Hindlimb muscle (tissue), 1 donor: ENCODE measurements around the gene TSHZ2. TPM values are rescaled to one million over a fixed set of nuclear protein-coding genes. Genes with fewer than 3 reads are reported as not detected.
"Not testable (repeated sequence)": the region's sequence is repeated elsewhere in the genome, so short reads cannot be mapped to it uniquely, and the experiment has no call there.

Source experiments
- DNase-seq: peaks from one replicate; pipeline ENCODE4 v3.0.0-alpha.2; 2013
- polyA plus RNA-seq: library from polyadenylated mRNA; unstranded; fragments of 120-200 nt; gene quantifications from one replicate; pipeline ENCODE4 v1.2.1, GENCODE V29; 2013; ENCODE audit not compliant: insufficient read length

Gene TSHZ2
- polyA plus RNA-seq, 1 donor = 8.3 TPM

DNA sequence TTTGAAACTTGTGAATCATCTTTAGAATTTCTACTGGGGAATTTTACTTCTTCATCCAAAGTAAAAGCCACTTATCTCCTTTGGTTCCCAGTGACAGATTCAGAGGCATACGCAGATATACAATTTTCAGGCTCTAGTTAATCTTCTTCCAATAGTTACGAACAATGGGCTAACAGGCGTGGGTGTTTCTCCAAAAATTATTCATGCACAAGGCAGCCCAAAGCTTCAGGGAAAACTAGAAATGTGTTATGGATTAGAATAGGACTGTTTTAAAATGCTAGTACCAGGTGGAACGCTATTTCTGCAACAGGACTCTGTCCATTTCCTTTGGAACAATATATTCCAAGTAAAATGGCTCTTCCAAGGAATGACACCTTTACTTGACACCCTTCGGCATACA, 519.3 kb downstream of the TSHZ2 start:
- no peak for DNase-seq

DNA sequence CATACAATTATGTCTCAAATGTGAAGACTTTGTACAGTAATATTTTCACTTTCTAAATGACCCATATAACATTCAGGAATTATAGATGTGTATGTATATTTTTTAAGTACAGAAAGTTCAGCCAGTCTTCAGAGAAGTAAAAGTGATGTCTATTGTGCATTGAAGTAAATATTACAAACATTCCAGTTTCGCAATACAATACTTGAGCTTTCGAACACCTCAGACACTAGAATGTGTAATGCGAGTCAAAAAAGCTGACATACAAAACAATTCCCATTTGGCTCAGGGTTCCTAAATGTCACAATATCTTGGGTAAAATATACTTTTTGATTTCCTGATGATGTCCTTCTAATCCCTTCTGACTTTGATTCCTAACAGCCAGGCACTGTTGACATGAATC, 520.1 kb downstream of the TSHZ2 start:
- no peak for DNase-seq

DNA sequence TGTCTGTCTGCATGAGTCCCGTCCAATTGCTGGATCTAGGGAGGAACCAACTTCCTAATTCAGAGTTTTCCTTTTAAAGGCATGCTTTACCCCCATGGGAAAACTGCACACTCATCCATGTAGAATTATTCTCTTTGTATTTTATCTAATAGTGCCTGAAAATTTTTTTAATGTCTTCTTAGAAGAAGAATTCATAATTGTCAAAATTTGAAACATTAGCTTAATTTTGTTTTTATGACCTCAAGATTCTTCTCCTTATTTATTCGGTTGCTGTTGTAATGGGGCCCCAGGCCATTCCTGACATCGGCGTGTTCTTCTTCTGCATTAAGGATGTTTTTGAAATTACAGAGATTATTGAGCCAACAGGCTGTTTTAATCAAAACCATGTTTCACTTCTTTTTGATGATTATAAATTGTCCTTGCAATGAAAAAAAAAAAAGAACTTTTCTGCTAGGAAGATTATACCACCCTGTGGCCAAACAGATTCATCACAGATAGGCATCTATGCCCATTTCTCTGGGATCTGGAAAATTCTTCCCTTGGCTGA, 521.2 kb downstream of the TSHZ2 start:
- no peak for DNase-seq

DNA sequence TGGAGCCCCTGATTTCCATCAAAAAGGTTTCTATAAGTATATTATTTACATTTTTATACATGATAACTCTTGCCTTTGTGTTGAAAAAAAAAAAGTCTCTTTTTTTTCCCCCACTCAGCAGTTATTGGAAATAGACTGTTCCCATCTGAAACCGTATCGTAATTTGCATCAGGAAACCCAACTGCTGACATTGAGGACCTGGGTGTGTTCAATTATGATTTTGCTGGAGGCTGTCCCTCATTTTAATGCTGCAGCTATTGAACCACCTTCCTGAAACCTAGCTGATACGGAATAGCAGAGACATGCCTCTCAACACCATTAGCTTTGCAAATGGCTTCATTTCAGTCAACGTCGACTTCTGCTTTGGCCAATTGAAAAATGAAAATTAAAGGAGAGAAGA, 522.6 kb downstream of the TSHZ2 start:
- DNase-seq = no peak

DNA sequence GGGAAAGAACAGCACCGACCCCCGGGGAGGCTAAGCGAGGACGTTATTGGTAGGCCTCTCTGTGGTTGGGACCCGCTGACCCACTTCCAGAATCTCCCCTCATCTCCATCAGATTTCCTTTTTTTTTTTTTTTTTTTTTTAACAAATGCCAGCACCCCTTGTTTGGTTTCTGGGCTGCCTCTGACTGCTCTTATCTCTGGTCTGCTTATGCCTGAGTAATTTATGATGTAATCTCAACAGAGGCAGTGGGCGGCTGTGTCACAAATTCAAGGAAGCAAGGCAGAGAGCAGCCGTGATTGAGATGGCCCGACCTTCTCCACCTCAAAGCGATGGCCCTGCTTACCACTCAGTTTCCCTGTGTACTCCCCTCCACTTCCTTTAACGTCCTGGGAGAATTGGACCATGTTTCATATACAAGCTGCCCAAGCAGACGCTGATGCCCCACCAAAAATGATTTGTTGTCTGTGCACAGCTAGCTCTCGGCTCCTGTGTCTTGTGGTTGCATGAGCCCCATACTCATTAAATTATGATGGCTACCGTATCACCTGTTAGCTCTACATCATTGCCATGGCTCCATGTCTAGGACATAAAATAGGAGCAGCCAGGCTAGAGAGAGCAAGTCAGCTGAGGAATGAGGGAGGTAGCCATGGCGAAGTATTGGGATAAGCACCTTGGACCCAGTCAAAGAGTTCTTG, 523.4 kb downstream of the TSHZ2 start:
- DNase-seq = no peak

DNA sequence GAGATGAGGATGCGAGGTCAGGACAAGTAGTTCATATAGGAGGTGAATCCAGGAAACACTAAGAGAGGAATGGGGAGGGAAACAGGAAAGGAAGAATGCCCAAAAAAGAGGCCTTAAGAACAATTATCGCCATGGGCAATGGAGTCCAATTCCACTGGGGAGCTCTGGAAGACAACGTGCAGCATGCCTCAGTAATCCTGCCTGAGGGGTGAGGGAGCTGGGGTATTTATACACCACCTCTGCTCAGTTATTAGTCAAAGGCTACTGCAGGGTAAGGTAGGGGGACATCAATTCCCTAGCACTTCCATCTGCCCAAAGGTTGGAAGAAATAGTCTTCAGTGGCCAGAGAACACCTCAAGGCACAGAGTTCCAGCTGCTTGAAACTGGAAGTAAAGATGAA, 525.1 kb downstream of the TSHZ2 start:
- no peak for DNase-seq

DNA sequence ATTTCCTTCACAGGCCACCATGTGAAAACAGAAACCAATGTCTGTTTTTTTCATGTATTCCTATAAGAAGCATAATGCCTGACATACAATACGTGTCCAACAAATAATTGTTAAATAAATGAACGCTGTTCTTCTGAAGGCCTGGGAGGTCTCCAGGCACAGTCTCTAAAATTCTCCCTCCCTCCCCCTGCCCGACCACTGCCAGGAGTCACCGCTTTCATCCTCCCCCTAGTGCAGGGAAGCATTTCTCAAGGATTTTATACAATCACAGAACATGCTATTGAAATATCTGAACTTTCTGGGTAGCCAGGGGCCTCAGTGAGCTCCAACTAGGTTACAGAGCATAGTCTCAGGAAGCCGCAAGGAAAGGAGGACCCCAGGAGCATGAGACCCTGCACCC, 526.2 kb downstream of the TSHZ2 start:
- DNase-seq = no peak

DNA sequence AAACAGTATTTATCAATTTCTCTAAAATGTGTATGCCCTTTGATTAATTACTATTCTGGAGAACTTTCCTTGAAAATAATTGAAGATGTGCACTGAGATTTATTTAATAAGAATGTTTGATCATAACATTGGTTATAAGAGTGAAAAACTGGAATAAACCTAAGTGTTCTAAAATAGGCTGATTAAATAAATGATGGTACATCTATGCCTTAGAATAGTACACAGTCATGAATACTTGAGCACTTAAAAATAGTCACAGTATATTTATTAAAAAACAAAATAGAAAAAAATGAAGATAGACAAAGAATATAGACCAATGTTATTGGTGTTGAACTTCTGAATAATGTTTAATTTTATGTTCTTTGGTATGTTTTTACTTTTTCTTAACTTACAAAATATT, 528.5 kb downstream of the TSHZ2 start:
- no peak for DNase-seq

DNA sequence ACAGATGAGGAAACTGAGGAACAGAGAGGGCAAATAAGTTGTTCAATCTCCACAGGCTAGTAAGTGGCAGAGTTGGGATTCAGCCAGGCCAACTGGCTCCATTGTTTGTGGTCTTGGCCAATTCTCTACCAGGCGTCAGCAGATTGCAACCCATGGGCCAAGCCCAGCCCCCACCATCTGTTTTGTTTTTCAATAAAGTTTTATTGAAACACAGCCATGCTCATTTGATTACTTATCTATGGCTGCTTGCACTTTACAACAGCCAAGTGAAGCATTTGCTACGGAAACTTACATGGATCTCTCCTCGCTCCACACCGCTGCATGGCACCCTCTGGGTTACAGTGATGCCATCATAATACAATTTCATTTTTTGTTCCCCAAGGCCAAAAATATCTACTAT, 530.7 kb downstream of the TSHZ2 start:
- DNase-seq = no peak

DNA sequence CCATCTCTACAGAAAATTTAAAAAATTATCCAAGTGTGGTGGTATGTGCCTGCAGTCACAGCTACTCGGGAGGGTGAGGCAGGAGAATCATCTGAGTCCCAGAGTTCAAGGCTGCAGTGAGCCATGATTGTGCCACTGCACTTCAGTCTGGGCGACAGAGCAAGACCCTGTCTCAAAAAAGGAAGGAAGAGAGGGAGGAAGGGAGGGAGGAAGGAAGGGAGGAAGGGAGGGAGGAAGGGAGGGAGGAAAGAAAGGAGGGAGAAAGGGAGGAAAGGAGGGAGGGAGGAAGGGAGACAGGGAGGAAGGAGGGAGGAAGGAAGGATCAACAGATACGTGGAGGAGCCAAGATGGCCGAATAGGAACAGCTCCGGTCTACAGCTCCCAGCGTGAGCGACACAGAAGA, 531.4 kb downstream of the TSHZ2 start:
- no peak for DNase-seq

DNA sequence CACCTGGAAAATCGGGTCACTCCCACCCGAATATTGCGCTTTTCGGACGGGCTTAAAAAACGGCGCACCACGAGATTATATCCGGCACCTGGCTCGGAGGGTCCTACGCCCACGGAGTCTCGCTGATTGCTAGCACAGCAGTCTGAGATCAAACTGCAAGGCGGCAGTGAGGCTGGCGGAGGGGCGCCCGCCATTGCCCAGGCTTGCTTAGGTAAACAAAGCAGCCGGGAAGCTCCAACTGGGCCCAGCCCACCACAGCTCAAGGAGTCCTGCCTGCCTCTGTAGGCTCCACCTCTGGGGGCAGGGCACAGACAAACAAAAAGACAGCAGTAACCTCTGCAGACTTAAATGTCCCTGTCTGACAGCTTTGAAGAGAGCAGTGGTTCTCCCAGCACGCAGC, 531.9 kb downstream of the TSHZ2 start:
- not testable (repeated sequence) for DNase-seq

DNA sequence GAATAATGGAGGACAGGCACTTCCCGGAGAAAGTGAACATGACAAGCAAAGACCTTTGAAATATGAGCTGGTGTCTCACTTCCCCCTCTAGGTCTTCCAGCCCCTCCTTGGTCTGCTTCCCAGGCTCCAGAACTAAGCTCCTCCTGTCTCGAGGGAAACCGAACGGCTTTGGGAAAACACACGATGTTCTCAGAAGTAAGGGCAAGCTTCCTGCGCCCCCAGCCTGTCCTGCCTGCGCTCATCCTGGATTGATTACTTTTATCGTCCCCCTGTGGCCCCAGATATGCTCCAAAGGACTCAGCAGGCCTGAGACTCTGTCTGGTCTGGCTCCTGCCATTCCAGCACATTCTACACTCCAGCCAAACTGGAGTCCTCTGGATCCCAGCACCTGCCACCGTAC, 538.1 kb downstream of the TSHZ2 start:
- DNase-seq = no peak

DNA sequence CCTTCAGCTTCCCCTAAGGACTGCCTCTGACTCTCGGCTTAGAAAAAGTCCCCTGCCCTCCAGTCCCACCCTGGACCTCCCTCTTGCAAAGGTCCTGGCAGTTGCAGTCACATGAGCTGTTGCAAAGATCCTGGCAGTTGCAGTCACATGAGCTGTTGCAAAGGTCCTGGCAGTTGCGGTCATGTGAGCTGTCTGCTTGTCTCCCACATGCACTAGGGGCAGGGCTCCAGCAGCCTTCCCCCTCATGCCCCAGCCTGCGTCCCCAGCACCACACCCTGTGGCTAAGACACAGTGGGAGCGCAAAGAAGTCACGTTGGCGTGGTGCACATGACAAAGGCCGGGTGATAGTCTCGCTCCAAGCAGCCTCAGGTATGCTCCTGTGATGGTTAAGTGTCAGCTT, 538.5 kb downstream of the TSHZ2 start:
- no peak for DNase-seq

DNA sequence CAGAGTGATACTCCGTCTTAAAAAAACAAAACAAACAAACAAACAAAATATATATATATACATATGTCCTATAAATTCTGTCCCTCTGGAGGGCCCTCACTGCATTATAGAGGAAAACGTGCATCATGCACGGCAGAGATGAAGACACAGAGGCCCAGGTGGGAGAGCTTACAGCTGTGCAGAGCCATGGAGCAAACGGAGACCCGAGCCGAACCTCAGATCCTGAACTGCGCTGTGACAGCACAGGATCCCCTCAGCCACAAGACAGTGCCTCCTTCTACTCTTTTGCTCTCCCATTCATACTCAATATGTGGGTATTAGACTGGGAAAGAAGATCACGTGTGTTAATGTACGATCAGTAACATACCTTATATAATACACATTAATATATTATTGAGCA, 539.9 kb downstream of the TSHZ2 start:
- no peak for DNase-seq

DNA sequence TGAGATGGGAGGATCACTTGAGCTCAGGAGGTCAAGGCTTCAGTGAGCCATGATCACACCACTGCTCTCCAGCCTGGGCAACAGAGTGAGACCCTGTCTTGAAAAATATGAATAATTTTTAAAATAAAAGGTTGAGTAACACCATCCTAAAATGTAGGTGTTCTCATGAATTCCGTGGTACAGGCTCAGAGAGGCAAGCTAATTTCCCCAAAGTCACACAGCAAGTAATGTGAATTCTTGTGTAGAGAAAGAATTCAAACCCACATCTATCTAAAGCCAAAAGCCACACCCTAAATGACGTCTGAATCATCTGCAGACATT, 541.0 kb downstream of the TSHZ2 start:
- DNase-seq = no peak

DNA sequence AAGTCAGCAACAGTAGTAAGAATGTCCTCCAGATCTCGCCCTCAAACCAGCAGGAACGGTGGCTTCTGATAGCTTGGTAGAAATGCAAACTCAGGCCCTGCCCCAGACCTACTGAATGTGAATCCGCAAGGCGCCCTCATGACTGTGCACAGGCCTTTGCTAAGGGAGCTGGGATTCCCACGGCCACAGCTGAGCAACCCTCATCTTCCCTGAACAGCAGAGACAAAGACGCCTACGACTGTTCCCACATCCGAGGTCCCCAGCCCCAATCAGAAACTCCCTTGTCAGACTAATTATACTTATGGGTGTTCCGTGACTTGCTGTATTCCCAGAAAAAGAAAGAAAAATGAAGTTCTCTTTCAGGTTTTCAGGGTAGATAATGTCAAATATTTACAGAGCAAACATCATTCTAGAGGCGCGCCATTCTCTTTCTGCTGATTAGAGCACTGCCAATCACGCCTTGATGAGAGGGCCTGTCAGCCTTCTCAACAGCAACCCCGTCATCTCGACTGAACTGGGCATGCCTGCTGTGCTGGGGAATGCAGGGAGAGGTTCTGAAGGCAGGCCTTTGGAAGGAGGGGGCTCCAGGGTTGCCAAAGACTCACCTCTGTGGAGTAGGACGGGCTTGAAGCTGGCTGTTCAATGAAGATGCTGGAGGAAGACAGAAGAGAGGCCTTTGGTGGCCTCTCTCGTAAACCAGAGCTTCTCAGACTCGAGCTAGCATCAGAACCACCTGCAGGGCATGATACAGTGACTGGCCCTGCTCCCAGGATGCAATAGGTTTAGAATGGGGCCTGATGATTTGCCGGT, 541.5 kb downstream of the TSHZ2 start:
- DNase-seq = no peak

DNA sequence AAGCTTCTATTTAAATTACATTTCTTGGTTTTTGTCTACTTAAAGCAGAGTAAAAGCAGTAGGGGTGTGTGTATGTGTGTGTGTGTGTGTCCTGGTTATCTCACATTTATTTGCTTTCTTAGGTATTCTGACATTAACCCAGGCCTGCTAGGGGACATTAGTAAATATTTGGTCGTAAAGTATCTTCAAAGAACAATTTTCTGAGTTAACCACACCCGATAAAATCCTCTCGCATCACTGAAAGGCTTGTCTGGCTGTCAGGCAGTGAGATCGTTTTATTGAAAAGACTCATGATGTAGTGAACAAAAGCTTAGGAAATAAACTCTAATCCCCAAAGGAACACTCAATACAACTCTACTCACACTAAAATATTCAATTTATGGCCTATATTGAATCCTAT, 543.6 kb downstream of the TSHZ2 start:
- no peak for DNase-seq

DNA sequence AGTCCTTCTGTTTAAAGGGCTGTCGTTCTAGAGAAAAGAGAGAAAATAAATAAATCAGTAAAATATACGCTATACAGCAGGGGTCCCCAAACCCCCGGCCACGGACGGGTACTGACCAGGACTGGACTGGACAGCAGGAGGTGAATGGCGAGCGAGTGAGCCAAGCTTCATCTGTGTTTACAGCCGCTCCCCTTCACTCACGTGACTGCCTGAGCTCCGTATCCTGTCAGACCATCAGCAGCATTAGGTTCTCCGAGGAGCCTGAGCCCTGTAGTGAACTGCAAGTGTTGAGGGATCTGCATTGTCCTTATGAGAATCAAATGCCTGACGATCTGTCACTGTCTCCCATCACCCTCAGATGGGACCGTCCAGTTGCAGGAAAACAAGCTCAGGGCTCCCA, 545.0 kb downstream of the TSHZ2 start:
- DNase-seq = no peak

DNA sequence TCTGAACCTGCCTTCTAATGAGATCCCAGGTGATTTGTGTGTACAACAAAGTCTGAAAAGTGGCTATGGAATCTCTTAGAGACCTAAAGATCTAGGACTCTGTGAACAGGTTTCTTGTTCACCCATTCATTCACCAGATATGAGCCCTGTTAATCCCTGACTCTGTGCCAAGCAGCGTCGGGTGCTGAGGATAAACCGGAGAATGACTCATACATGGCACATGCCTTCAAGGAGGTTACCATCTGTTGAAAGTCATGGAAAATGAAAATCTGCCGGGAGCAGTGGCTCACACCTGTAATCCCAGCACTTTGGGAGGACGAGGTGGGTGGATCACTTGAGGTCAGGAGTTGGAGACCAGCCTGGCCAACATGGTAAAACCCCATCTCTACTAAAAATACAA, 549.3 kb downstream of the TSHZ2 start:
- DNase-seq = not testable (repeated sequence)

DNA sequence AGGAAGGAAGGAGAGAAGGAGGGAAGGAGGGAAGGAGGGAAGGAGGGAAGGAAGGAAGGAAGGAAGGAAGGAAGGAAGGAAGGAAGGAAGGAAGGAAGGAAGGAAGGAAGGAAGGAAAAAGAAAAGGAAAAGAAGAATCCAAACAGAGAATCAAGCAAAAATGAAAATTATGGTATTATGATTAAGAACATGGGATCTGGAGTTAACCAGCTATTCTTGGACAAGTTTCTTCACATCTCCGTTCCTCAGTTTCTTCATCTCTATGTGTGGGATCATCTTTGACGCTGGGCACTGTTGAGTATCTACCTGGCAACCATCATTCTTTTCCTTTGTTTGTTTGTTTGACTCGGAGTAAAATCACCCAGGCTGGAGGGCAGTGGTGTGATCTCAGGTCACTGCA, 549.9 kb downstream of the TSHZ2 start:
- DNase-seq = no peak

DNA sequence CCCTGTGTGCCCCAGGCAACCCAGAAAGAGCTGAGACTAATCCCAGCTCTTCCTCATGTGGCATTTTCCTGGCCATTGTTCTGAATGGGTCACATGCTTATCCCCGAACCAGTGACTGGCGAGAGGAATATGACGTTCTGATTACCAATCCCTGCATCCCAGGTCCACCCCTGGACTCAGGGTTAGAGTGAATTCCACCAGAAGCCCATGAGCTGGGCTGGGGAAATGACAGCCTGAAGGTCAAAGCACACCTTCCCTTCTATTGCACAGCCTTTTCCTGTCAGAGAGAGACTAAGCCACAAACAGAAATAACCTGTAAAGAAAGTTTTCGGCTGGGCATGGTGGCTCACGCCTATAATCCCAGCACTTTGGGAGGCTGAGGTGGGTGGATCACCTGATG, 550.5 kb downstream of the TSHZ2 start:
- no peak for DNase-seq

DNA sequence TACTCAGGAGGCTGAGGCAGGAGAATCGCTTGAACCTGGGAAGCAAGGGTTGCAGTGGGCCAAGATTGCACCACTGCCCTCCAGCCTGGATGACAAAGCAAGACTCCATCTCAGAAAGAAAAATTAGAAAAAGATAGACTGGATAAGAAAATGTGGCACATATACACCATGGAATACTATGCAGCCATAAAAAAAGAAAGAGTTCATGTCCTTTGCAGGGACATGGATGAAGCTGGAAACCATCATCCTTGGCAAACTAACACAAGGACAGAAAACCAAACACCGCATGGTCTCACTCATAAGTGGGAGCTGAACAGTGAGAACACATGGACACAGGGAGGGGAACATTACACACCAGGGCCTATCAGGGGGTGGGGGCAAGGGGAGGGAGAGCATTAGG, 551.5 kb downstream of the TSHZ2 start:
- DNase-seq = not testable (repeated sequence)

DNA sequence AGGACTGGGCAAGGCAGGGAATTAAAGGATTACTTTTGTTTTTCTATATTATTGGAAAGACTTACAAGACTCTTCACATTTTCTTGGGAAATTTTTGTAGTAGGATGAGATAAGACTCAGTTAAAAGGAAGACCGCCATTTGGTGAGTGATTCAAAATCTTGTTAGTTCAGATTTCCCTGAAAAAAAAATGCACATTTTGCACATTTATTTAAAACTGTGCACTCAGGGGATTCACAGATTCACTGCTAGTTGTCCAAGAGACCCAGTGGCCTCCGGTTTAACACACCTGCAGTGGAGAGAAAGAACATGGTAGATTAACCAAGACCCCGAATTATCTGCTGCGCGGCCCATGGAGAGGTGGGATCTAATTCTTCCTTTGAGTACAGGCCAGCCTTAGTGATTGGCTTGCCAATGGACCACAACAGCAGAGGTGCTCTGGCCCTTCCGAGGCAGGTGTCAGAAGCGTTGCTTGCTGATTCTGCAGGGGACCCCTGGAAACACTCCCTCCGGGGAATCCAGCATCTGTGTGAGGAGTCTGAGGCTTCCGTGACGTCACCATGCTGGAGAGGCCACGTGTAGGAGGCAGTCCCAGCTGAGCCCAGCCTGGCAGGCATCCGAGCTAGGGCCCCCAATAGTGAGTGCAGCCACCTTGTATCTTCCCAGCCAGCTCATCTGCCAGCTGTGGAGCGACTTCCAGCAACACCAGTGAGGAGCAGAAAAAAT, 552.6 kb downstream of the TSHZ2 start:
- DNase-seq = no peak

DNA sequence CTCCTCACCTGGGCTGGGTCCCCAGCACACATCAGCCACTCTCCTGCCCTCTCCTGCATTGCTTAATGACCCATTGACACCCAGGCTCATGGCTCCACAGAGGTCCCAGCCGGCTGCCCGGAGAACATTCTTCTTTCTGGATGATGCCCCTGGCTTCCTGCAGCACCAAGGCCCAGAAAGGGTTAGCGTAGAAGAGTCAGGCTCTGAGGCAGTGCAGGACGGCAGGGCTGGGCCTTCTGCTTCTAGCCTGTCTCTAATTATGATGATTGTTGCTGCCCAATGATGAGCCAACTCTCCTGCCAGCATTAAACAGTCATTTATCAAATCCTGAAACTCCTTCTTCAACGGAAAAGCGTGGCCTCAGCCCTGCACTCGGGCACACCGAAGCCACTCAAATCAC, 555.0 kb downstream of the TSHZ2 start:
- no peak for DNase-seq
